Endothelial cell of umbilical vein (primary cell): Measurements from ENCODE around the gene CPTP. TPM values are rescaled to one million over a fixed set of nuclear protein-coding genes. Genes with fewer than 3 reads are reported as not detected.

ENCODE experiments used
- BruUV-seq: library from RNA; stranded (reverse); fragments of 400-500 nt; replicated peaks from 2 replicates; lab custom pipeline; 2021; lab: Mats Ljungman, UMichigan
- CTCF ChIA-PET: fragments of 300-600, 350-600 bp; sonication (Branson Sonifier 250); formaldehyde crosslinking; loops from one replicate; lab custom pipeline; 2021; ENCODE audit warnings: antibody characterized with exemption, inconsistent platforms; lab: Charles Lee
- POLR2A ChIA-PET: fragments of 300-600, 350-600 bp; sonication (Branson Sonifier 250); formaldehyde crosslinking; loops from one replicate; lab custom pipeline; 2021; ENCODE audit warnings: antibody characterized with exemption, inconsistent platforms; lab: Charles Lee
- DNase-seq: peaks from one replicate; pipeline ENCODE4 v3.0.0-alpha.2; 2011; ENCODE audit warnings: low read depth, low spot score
- FAIRE-seq: peaks from 2 replicates; lab custom pipeline; 2011; peaks lifted over from hg19 to GRCh38; lab: Jason Lieb, UNC
- H2AFZ ChIP-seq: 2 replicates; pipeline ENCODE4 v1.6.0; 2012; ENCODE audit warnings: low read depth, low read length, control low read depth, inconsistent platforms
- H3K27ac ChIP-seq: 2 replicates; pipeline ENCODE4 v1.5.1; 2011; ENCODE audit warnings: low read depth, mild to moderate bottlenecking, control low read depth, low read length, moderate library complexity; ENCODE audit not compliant: insufficient read depth
- H3K27me3 ChIP-seq, 2 experiments: 2 replicates each; pipeline versions ENCODE4 v1.6.0 to v1.6.1; 2011; ENCODE audit warnings: low read length in 2 of 2, mixed read lengths in 1 of 2; ENCODE audit not compliant: control insufficient read depth in 2 of 2, insufficient read depth in 2 of 2
- H3K36me3 ChIP-seq, 2 experiments: 2 replicates in 1 of 2; 3 replicates in 1 of 2; pipeline ENCODE4 v1.5.1; 2011; ENCODE audit warnings: low read length in 2 of 2, mild to moderate bottlenecking in 1 of 2, moderate library complexity in 1 of 2; ENCODE audit not compliant: control insufficient read depth in 2 of 2, insufficient read depth in 2 of 2; ENCODE audit errors: extremely low read depth in 1 of 2
- H3K4me1 ChIP-seq: 3 replicates; pipeline ENCODE4 v1.5.1; 2011; ENCODE audit warnings: mild to moderate bottlenecking, low read length; ENCODE audit not compliant: control insufficient read depth, insufficient read depth; ENCODE audit errors: extremely low read depth
- H3K4me2 ChIP-seq: 2 replicates; pipeline ENCODE4 v1.6.1; 2011; ENCODE audit warnings: low read length, control low read depth, mixed read lengths; ENCODE audit not compliant: insufficient read depth
- H3K4me3 ChIP-seq, 3 experiments: fragments of 200-600 bp in 1 of 3; sonication (generic), shearing (Covaris generic) in 1 of 3; replicated peaks in 1 of 3; 2 replicates each; pipeline ENCODE4 v1.5.1; 2011 to 2016; ENCODE audit warnings: control low read depth in 3 of 3, low read length in 3 of 3, mild to moderate bottlenecking in 2 of 3, inconsistent platforms in 1 of 3, low read depth in 1 of 3, moderate library complexity in 1 of 3; ENCODE audit not compliant: insufficient read depth in 1 of 3
- H3K79me2 ChIP-seq: 2 replicates; pipeline ENCODE4 v1.6.0; 2012; ENCODE audit warnings: low read length, inconsistent platforms; ENCODE audit not compliant: control insufficient read depth, insufficient read depth
- H3K9ac ChIP-seq: replicated peaks from 2 replicates; pipeline ENCODE3; 2011; ENCODE audit warnings: low read length, control low read depth; ENCODE audit not compliant: insufficient read depth; ENCODE audit errors: extremely low read depth
- H3K9me1 ChIP-seq: replicated peaks from 3 replicates; pipeline ENCODE4 v1.6.0; 2011; ENCODE audit warnings: mild to moderate bottlenecking, low read length; ENCODE audit not compliant: control insufficient read depth, insufficient read depth; ENCODE audit errors: extremely low read depth
- H3K9me3 ChIP-seq: replicated peaks from 2 replicates; pipeline ENCODE4 v1.5.1; 2012; ENCODE audit warnings: low read length, inconsistent platforms; ENCODE audit not compliant: control insufficient read depth, insufficient read depth
- H4K20me1 ChIP-seq: replicated peaks from 2 replicates; pipeline ENCODE3; 2011; ENCODE audit warnings: mild to moderate bottlenecking, low read length; ENCODE audit not compliant: control insufficient read depth, insufficient read depth; ENCODE audit errors: extremely low read depth
- EZH2 ChIP-seq: IDR thresholded peaks from 2 replicates; pipeline ENCODE4 v1.6.1; 2012; ENCODE audit warnings: borderline replicate concordance, low read depth, mild to moderate bottlenecking, moderate library complexity, low read length, inconsistent platforms; ENCODE audit not compliant: severe bottlenecking
- FOS ChIP-seq: IDR thresholded peaks from 2 replicates; pipeline ENCODE4 v1.6.1; 2011; ENCODE audit warnings: mild to moderate bottlenecking, low read length, moderate library complexity, borderline replicate concordance; ENCODE audit not compliant: insufficient read depth
- GATA2 ChIP-seq: IDR thresholded peaks from 2 replicates; pipeline ENCODE4 v1.7.0; 2011; ENCODE audit warnings: low read depth, mild to moderate bottlenecking, moderate library complexity, mixed read lengths, low read length; ENCODE audit not compliant: insufficient read length, insufficient read depth
- JUN ChIP-seq: IDR thresholded peaks from 2 replicates; pipeline ENCODE4 v1.6.1; 2011; ENCODE audit warnings: borderline replicate concordance, low read depth; ENCODE audit not compliant: insufficient read length, insufficient read depth
- MAX ChIP-seq: IDR thresholded peaks from 2 replicates; pipeline ENCODE4 v1.6.1; 2011; ENCODE audit not compliant: insufficient read depth, insufficient read length
- MYC ChIP-seq: IDR thresholded peaks from one replicate; pipeline ENCODE4 v1.6.1; 2011; ENCODE audit warnings: mild to moderate bottlenecking, low read depth, low read length
- POLR2A ChIP-seq: IDR thresholded peaks from 2 replicates; pipeline ENCODE4 v1.6.1; 2012; ENCODE audit warnings: low read depth, mild to moderate bottlenecking, control low read depth, low read length
- POLR2AphosphoS5 ChIP-seq: IDR thresholded peaks from 2 replicates; pipeline ENCODE4 v1.6.1; 2012; ENCODE audit warnings: low read depth, mild to moderate bottlenecking, control low read depth, low read length, moderate library complexity; ENCODE audit not compliant: insufficient read depth
- dilution Hi-C: fragments of 300-500 bp; cut with MboI; formaldehyde crosslinking; loops from one replicate; pipeline ENCODE4 v1.15.0; 2019; ENCODE audit warnings: low sequenced_read_pairs; ENCODE audit not compliant: extremely low pct_ligation_motif_present
- intact Hi-C: fragments of 100-400 bp; cut with micrococcal nuclease; formaldehyde crosslinking; loops from one replicate; pipeline ENCODE4 v1.10.0; 2022
- polyA plus RNA-seq, 4 experiments: library from polyadenylated mRNA; depleted of rRNA in 3 of 4; stranded (reverse) in 3 of 4; unstranded in 1 of 4; fragments of >200 nt; gene quantifications; 2 replicates each; pipeline versions ENCODE4 v1.2.1 to v1.2.3, GENCODE V29; 2011 to 2012; ENCODE audit warnings: missing spikeins in 1 of 4
- total RNA-seq: library from RNA; stranded (reverse); gene quantifications from 2 replicates; pipeline ENCODE4 v1.2.3, GENCODE V29; 2021
- TF ChIP-seq, protein P1 (sequence below), 2 donors: IDR thresholded peaks; 1 replicate in 1 of 2; 2 replicates in 1 of 2; pipeline ENCODE4 v1.5.1; 2011; ENCODE audit warnings: low read length in 2 of 2, mild to moderate bottlenecking in 2 of 2, moderate library complexity in 2 of 2, control low read depth in 1 of 2, inconsistent platforms in 1 of 2, low read depth in 1 of 2; ENCODE audit not compliant: insufficient read depth in 1 of 2; ENCODE audit errors: extremely low read depth in 1 of 2

CPTP gene
- total and polyA plus RNA-seq, 2 donors (not counting 3 experiments of a cell fraction or from before 2014, with no cell fraction given): 20.9 to 29.5 TPM

- Histone ChIP-seq H3K4me1 (no peaks in the 10 kb centered on the region), H2AFZ (no peak within 1 kb of the TSS), H3K27ac (no peak within 1 kb of the TSS), H3K79me2 (no peaks in the 10 kb centered on the region), H3K36me3 (no peaks in the 10 kb centered on the region), H3K9ac (no peak within 1 kb of the TSS), H3K27me3 (peaks cover 9 to 15% of the 10 kb centered on the region in 2 experiments), H3K9me3 (no peaks in the 10 kb centered on the region), H4K20me1 (no peaks in the 10 kb centered on the region), H3K4me2 (no peak within 1 kb of the TSS), H3K9me1 (no peaks in the 10 kb centered on the region), H3K4me3 (no peak within 1 kb of the TSS)
- no TSS peak for BruUV-seq
- DNase-seq: no peak
- no peak for TF ChIP-seq FOS
- no peak for TF ChIP-seq POLR2A
- no peak for TF ChIP-seq MYC
- no peak for FAIRE-seq
- dilution Hi-C loops: no loop called here
- ChIA-PET POLR2A (no interaction called here), CTCF (no interaction called here)
- intact Hi-C loops: no loop called here
Measured at GRCh38 chr1:1358433-1359271, 34.0 kb downstream of the CPTP start, which contains the start of gene MXRA8. MXRA8 (minus strand) TSS chr1:1358555; CDS start chr1:1358504, 51 bp downstream.

DNA sequence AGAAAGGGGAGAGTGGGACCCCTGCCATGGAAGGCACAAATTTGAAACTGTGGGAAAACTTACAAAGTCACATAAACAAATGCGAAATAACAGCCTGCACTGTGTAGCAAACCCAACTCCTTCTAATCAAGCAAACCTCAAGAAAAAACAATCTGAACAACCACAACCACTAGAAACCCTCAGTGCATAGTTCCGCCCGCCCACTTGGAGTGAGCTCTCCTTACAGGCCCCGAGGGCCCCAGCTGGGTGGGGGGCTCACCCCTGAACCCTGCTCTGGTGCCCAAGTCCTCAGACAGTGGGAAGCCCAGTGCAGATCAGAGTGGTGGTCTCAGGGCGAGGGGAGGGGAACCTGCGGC lies 34.7 kb downstream of the CPTP start:
- no peak overlapping the region for H2AFZ ChIP-seq
- no peaks in the 10 kb centered on the region for H3K9me3 ChIP-seq
- H3K36me3 ChIP-seq: no peaks in the 10 kb centered on the region
- H4K20me1 ChIP-seq: no peaks in the 10 kb centered on the region
- H3K27me3 ChIP-seq: peaks cover 6 to 9% of the 10 kb centered on the region in 2 experiments
- H3K79me2 ChIP-seq: no peaks in the 10 kb centered on the region
- H3K9ac ChIP-seq: no peak overlapping the region
- H3K9me1 ChIP-seq: no peaks in the 10 kb centered on the region
- no peaks in the 10 kb centered on the region for H3K4me1 ChIP-seq
- ChIA-PET POLR2A (no interaction called here), CTCF (no interaction called here)
- intact Hi-C loops: no loop called here
- TF ChIP-seq POLR2A: no peak
- no peak for TF ChIP-seq GATA2
- no peak for TF ChIP-seq POLR2AphosphoS5
- TF ChIP-seq EZH2: no peak
- no peak for TF ChIP-seq JUN
- TF ChIP-seq, protein P1, sequence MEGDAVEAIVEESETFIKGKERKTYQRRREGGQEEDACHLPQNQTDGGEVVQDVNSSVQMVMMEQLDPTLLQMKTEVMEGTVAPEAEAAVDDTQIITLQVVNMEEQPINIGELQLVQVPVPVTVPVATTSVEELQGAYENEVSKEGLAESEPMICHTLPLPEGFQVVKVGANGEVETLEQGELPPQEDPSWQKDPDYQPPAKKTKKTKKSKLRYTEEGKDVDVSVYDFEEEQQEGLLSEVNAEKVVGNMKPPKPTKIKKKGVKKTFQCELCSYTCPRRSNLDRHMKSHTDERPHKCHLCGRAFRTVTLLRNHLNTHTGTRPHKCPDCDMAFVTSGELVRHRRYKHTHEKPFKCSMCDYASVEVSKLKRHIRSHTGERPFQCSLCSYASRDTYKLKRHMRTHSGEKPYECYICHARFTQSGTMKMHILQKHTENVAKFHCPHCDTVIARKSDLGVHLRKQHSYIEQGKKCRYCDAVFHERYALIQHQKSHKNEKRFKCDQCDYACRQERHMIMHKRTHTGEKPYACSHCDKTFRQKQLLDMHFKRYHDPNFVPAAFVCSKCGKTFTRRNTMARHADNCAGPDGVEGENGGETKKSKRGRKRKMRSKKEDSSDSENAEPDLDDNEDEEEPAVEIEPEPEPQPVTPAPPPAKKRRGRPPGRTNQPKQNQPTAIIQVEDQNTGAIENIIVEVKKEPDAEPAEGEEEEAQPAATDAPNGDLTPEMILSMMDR (IDR thresholded peaks at IDR 0.05; ENCODE audit: extremely low read depth in 1 of 2, insufficient read depth in 1 of 2, low read depth in 1 of 2, low read length in 2 of 2): no peak
- TF ChIP-seq MYC: no peak
- TF ChIP-seq FOS: no peak
- TF ChIP-seq MAX: no peak
- H3K4me3 ChIP-seq: no peak overlapping the region
- H3K4me2 ChIP-seq: no peak overlapping the region
- BruUV-seq: no TSS peak
- H3K27ac ChIP-seq: no peak overlapping the region
- dilution Hi-C loops: no loop called here
- FAIRE-seq (no peak), DNase-seq (no peak)
